Measurements from ENCODE around the gene JMJD1C. TPM values are rescaled to one million over a fixed set of nuclear protein-coding genes. Genes with fewer than 3 reads are reported as not detected.
A peak's percentile ranks its signal among the peaks of the same experiment; 100 is the strongest.

JMJD1C gene
- total and polyA plus RNA-seq, 12 donors = 36.0 to 124 (median 57.2) TPM

GRCh38 chr10:63470928-63471327 is 5.2 kb upstream of the JMJD1C start:
- H3K4me1 ChIP-seq (replicated peaks in 1 of 2) = peaks cover 0 to 12% of the 10 kb centered on the region in 2 donors
- DNase-seq = no peak

GRCh38 chr10:63468947-63469346 is 3.2 kb upstream of the JMJD1C start:
- DNase-seq = no peak
- intact Hi-C loops (cut with DNase I) = loop anchor here in 1 of 2 donors (10.0 kb wide), 2 partner anchors 156 to 254 kb away; no protein-coding TSS in a partner anchor
- Histone ChIP-seq H3K4me3 (no peak overlapping the region), H3K4me1 (replicated peaks in 1 of 2) (peaks cover 0 to 22% of the 10 kb centered on the region in 2 donors), H3K9me3 (replicated peaks in 1 of 3) (no peaks in the 10 kb centered on the region), H3K27ac (no peak overlapping the region), H3K27me3 (no peaks in the 10 kb centered on the region), H3K36me3 (replicated peaks in 1 of 2) (no peaks in the 10 kb centered on the region)
- TF ChIP-seq CTCF (IDR thresholded peaks at IDR 0.05) (no peak), POLR2A (IDR thresholded peaks at IDR 0.05) (no peak)
- WGBS, 4 donors = 94 to 98% (median 96%) methylated on average over 1 of the region's 1 CpG

More at GRCh38 chr10:63470928-63471327, 5.2 kb upstream of the JMJD1C start:
- Histone ChIP-seq H3K27me3 (no peaks in the 10 kb centered on the region), H3K36me3 (replicated peaks in 1 of 2) (no peaks in the 10 kb centered on the region), H3K9me3 (replicated peaks in 1 of 3) (no peaks in the 10 kb centered on the region), H3K27ac (no peak overlapping the region), H3K4me3 (no peak overlapping the region)
- 79 to 86% (median 83%) methylated on average over 3 of the region's 3 CpGs for WGBS, 4 donors
- TF ChIP-seq POLR2A (IDR thresholded peaks at IDR 0.05) (no peak), CTCF (IDR thresholded peaks at IDR 0.05) (no peak)
- intact Hi-C loops (cut with DNase I) = no loop called here

- WGBS, 4 donors = 88 to 94% (median 91%) methylated on average over 1 of the region's 1 CpG
- Histone ChIP-seq H3K9me3 (replicated peaks in 1 of 3) (no peaks in the 10 kb centered on the region), H3K27ac (no peak overlapping the region), H3K36me3 (replicated peaks in 1 of 2) (no peaks in the 10 kb centered on the region), H3K4me3 (no peak overlapping the region), H3K4me1 (replicated peaks in 1 of 2) (peaks cover 0 to 23% of the 10 kb centered on the region in 2 donors), H3K27me3 (no peaks in the 10 kb centered on the region)
- TF ChIP-seq POLR2A (IDR thresholded peaks at IDR 0.05) (no peak), CTCF (IDR thresholded peaks at IDR 0.05) (no peak)
- intact Hi-C loops (cut with DNase I) = loop anchor here in 1 of 2 donors (10.0 kb wide), 2 partner anchors 157 to 253 kb away; no protein-coding TSS in a partner anchor
- no peak for DNase-seq
Observed at GRCh38 chr10:63467841-63468240, 2.1 kb upstream of the JMJD1C start.

GRCh38 chr10:63466144-63466935 is 563 bp upstream of the JMJD1C start:
- peak in 5 of 7 donors; percentile 15 to 75 (median 65) for DNase-seq
- Histone ChIP-seq H3K36me3 (replicated peaks in 1 of 2) (no peaks in the 10 kb centered on the region), H3K4me1 (replicated peaks in 1 of 2) (peaks cover 0 to 26% of the 10 kb centered on the region in 2 donors), H3K27me3 (no peaks in the 10 kb centered on the region), H3K4me3 (peak overlapping the region in 3 of 4 donors; percentile 76 to 85 (median 82)), H3K9me3 (replicated peaks in 1 of 3) (no peaks in the 10 kb centered on the region), H3K27ac (peak overlapping the region; percentile 50 to 94 (median 91))
- 2 to 9% (median 5%) methylated on average over 21 to 27 of the region's 27 CpGs for WGBS, 4 donors
- intact Hi-C loops (cut with DNase I) = loop anchor here in 1 of 2 donors (10.0 kb wide), 2 partner anchors 158 to 252 kb away; no protein-coding TSS in a partner anchor
- TF ChIP-seq CTCF (IDR thresholded peaks at IDR 0.05) (peak in 1 of 6 experiments; percentile 4), POLR2A (IDR thresholded peaks at IDR 0.05) (peak in 1 of 2 donors; percentile 16)

All from adrenal gland (tissue), 12 donors.